H1 (cell line): ENCODE data around the gene KRT8. TPM values are rescaled to one million over a fixed set of nuclear protein-coding genes. Genes with fewer than 3 reads are reported as not detected.

ENCODE experiments used
- CTCF ChIA-PET: fragments of 300-600 bp; sonication (Branson Sonifier 250); formaldehyde crosslinking; loops from one replicate; lab custom pipeline; 2021; ENCODE audit not compliant: partially characterized antibody; lab: Charles Lee
- POLR2A ChIA-PET: fragments of 300-600 bp; sonication (Branson Sonifier 250); formaldehyde crosslinking; loops from one replicate; lab custom pipeline; 2021; ENCODE audit warnings: inconsistent platforms; ENCODE audit not compliant: partially characterized antibody; lab: Charles Lee
- DNase-seq, 2 experiments: peaks; one replicate each; pipeline versions ENCODE4 v3.0.0 to v3.0.0-alpha.2; 2010 to 2022; ENCODE audit warnings: low spot score in 2 of 2, low read depth in 1 of 2, mixed read lengths in 1 of 2
- FAIRE-seq: peaks from 2 replicates; lab custom pipeline; 2011; peaks lifted over from hg19 to GRCh38; lab: Jason Lieb, UNC
- H2AFZ ChIP-seq: 2 replicates; pipeline ENCODE4 v1.8.1; 2012; ENCODE audit warnings: low read length, inconsistent platforms
- H2AK5ac ChIP-seq: 2 replicates; pipeline ENCODE4 v1.6.1; 2013; ENCODE audit warnings: low read depth, low read length
- H2BK120ac ChIP-seq: replicated peaks from 2 replicates; pipeline ENCODE3; 2013; ENCODE audit warnings: low read depth, low read length, inconsistent platforms
- H2BK12ac ChIP-seq: 2 replicates; pipeline ENCODE4 v1.6.1; 2013; ENCODE audit warnings: low read depth, low read length
- H2BK15ac ChIP-seq: 2 replicates; pipeline ENCODE4 v1.6.1; 2013; ENCODE audit warnings: low read length
- H2BK20ac ChIP-seq: 2 replicates; pipeline ENCODE4 v1.6.1; 2013; ENCODE audit warnings: low read length
- H2BK5ac ChIP-seq: 2 replicates; pipeline ENCODE4 v1.6.1; 2013; ENCODE audit warnings: low read depth, low read length
- H3K14ac ChIP-seq: 2 replicates; pipeline ENCODE4 v1.6.1; 2013; ENCODE audit warnings: inconsistent platforms; ENCODE audit not compliant: insufficient read length
- H3K18ac ChIP-seq: 2 replicates; pipeline ENCODE4 v1.6.1; 2013; ENCODE audit warnings: low read length; ENCODE audit errors: extremely low read depth
- H3K23ac ChIP-seq: 2 replicates; pipeline ENCODE4 v1.6.1; 2013; ENCODE audit warnings: inconsistent platforms; ENCODE audit not compliant: insufficient read length
- H3K23me2 ChIP-seq: 2 replicates; pipeline ENCODE4 v1.6.1; 2013; ENCODE audit warnings: low read depth, low read length
- H3K27ac ChIP-seq: 2 replicates; pipeline ENCODE4 v1.6.1; 2011; ENCODE audit warnings: low read depth, low read length, inconsistent platforms
- H3K27me3 ChIP-seq, 4 experiments: replicated peaks in 1 of 4; 1 replicate in 1 of 4; 2 replicates in 3 of 4; pipeline versions ENCODE4 v1.6.1 to v1.8.1; 2011 to 2013; ENCODE audit warnings: low read length in 3 of 4, mild to moderate bottlenecking in 3 of 4, inconsistent platforms in 2 of 4, mixed read lengths in 2 of 4, moderate library complexity in 1 of 4; ENCODE audit not compliant: control insufficient read depth in 3 of 4, insufficient read depth in 3 of 4; ENCODE audit errors: extremely low read depth in 1 of 4
- H3K36me3 ChIP-seq, 4 experiments: 2 replicates each; pipeline versions ENCODE4 v1.6.1 to v1.8.1; 2011 to 2013; ENCODE audit warnings: mild to moderate bottlenecking in 4 of 4, low read length in 3 of 4, moderate library complexity in 2 of 4, control low read depth in 1 of 4, inconsistent platforms in 1 of 4; ENCODE audit not compliant: insufficient read depth in 4 of 4, control insufficient read depth in 2 of 4
- H3K4ac ChIP-seq: replicated peaks from 2 replicates; pipeline ENCODE3; 2013; ENCODE audit warnings: low read length, low read depth, mixed read lengths, inconsistent platforms; ENCODE audit not compliant: insufficient read length
- H3K4me1 ChIP-seq, 4 experiments: replicated peaks in 1 of 4; 1 replicate in 1 of 4; 2 replicates in 3 of 4; pipeline versions ENCODE4 v1.6.1 to v1.8.1; 2011 to 2013; ENCODE audit warnings: low read length in 3 of 4, inconsistent platforms in 2 of 4, mixed read lengths in 1 of 4; ENCODE audit not compliant: insufficient read depth in 4 of 4, control insufficient read depth in 3 of 4
- H3K4me2 ChIP-seq, 2 experiments: 2 replicates each; pipeline versions ENCODE4 v1.6.1 to v1.8.1; 2011 to 2013; ENCODE audit warnings: low read depth in 2 of 2, low read length in 2 of 2, control low read depth in 1 of 2, inconsistent platforms in 1 of 2, mild to moderate bottlenecking in 1 of 2; ENCODE audit not compliant: insufficient read depth in 1 of 2
- H3K4me3 ChIP-seq, 4 experiments: fragments of 200-600, 300-600 bp in 1 of 4; sonication (generic), shearing (Covaris generic), sonication (Bioruptor Twin) in 1 of 4; 2 replicates each; pipeline versions ENCODE4 v1.5.1 to v1.8.1; 2011 to 2016; ENCODE audit warnings: low read length in 4 of 4, low read depth in 3 of 4, control low read depth in 2 of 4, inconsistent platforms in 2 of 4, mild to moderate bottlenecking in 2 of 4, mixed read lengths in 1 of 4, moderate library complexity in 1 of 4; ENCODE audit not compliant: insufficient read depth in 2 of 4; ENCODE audit errors: extremely low read depth in 1 of 4
- H3K56ac ChIP-seq: replicated peaks from 2 replicates; pipeline ENCODE3; 2013; ENCODE audit warnings: low read depth, mild to moderate bottlenecking, mixed read lengths, low read length, inconsistent platforms; ENCODE audit not compliant: insufficient read length
- H3K79me1 ChIP-seq: 2 replicates; pipeline ENCODE4 v1.6.1; 2013; ENCODE audit warnings: low read depth, low read length, control low read depth
- H3K79me2 ChIP-seq, 2 experiments: 2 replicates each; pipeline versions ENCODE4 v1.6.1 to v1.8.1; 2012 to 2013; ENCODE audit warnings: low read length in 2 of 2, mild to moderate bottlenecking in 2 of 2, inconsistent platforms in 1 of 2; ENCODE audit not compliant: insufficient read depth in 2 of 2, control insufficient read depth in 1 of 2
- H3K9ac ChIP-seq, 4 experiments: replicated peaks in 1 of 4; 1 replicate in 1 of 4; 2 replicates in 3 of 4; pipeline versions ENCODE4 v1.6.1 to v1.8.1; 2011 to 2013; ENCODE audit warnings: low read depth in 3 of 4, low read length in 3 of 4, control low read depth in 2 of 4, mild to moderate bottlenecking in 2 of 4, moderate library complexity in 2 of 4, inconsistent platforms in 1 of 4; ENCODE audit errors: extremely low read depth in 1 of 4
- H3K9me3 ChIP-seq, 2 experiments: 2 replicates each; pipeline versions ENCODE4 v1.6.1 to v1.8.1; 2012 to 2013; ENCODE audit warnings: mild to moderate bottlenecking in 2 of 2, moderate library complexity in 2 of 2, control low read depth in 1 of 2, inconsistent platforms in 1 of 2, low read depth in 1 of 2, low read length in 1 of 2, mixed read lengths in 1 of 2; ENCODE audit not compliant: insufficient read depth in 2 of 2
- H4K20me1 ChIP-seq, 2 experiments: replicated peaks in 1 of 2; 2 replicates each; pipeline versions ENCODE3 to v1.8.1; 2011 to 2013; ENCODE audit warnings: inconsistent platforms in 2 of 2, low read length in 2 of 2, mild to moderate bottlenecking in 1 of 2; ENCODE audit not compliant: insufficient read depth in 2 of 2, control insufficient read depth in 1 of 2
- H4K5ac ChIP-seq: 2 replicates; pipeline ENCODE4 v1.6.1; 2013; ENCODE audit warnings: low read length, low read depth, mixed read lengths, inconsistent platforms; ENCODE audit not compliant: insufficient read length
- H4K8ac ChIP-seq: 2 replicates; pipeline ENCODE4 v1.8.0; 2013; ENCODE audit warnings: mild to moderate bottlenecking, moderate library complexity, low read length, inconsistent platforms; ENCODE audit not compliant: insufficient read depth; ENCODE audit errors: extremely low read depth
- H4K91ac ChIP-seq: replicated peaks from 2 replicates; pipeline ENCODE3; 2013; ENCODE audit warnings: low read length, mixed read lengths, inconsistent platforms; ENCODE audit not compliant: insufficient read length
- BACH1 ChIP-seq: IDR thresholded peaks from 2 replicates; pipeline ENCODE4 v1.6.1; 2012; ENCODE audit warnings: low read length, improper control_type of control experiment
- CBX5 ChIP-seq: fragments of 300-800, 300-1000 bp; sonication (generic); IDR thresholded peaks from 2 replicates; pipeline ENCODE4 v1.7.1; 2016; ENCODE audit warnings: antibody characterized with exemption, low read length, low read depth
- CEBPB ChIP-seq: IDR thresholded peaks from 2 replicates; pipeline ENCODE4 v1.6.1; 2012; ENCODE audit warnings: low read depth, low read length
- FOSL1 ChIP-seq: IDR thresholded peaks from 2 replicates; pipeline ENCODE4 v1.6.1; 2011; ENCODE audit warnings: mild to moderate bottlenecking, low read depth, low read length, moderate library complexity; ENCODE audit not compliant: insufficient read depth
- JUN ChIP-seq: IDR thresholded peaks from 2 replicates; pipeline ENCODE4 v1.6.1; 2011; ENCODE audit warnings: low read depth, mild to moderate bottlenecking, improper control_type of control experiment, low read length
- POLR2A ChIP-seq, 2 experiments: IDR thresholded peaks; 1 replicate in 1 of 2; 2 replicates in 1 of 2; pipeline ENCODE4 v1.6.1; 2011; ENCODE audit warnings: low read depth in 2 of 2, low read length in 2 of 2, mild to moderate bottlenecking in 2 of 2; ENCODE audit errors: control extremely low read depth in 1 of 2
- POLR2AphosphoS5 ChIP-seq: IDR thresholded peaks from 2 replicates; pipeline ENCODE4 v1.6.1; 2011; ENCODE audit warnings: low read depth, low read length
- RFX5 ChIP-seq: IDR thresholded peaks from 2 replicates; pipeline ENCODE4 v1.6.1; 2011; ENCODE audit warnings: low read depth, low read length, improper control_type of control experiment, borderline replicate concordance
- SIN3A ChIP-seq, 2 experiments: IDR thresholded peaks in 1 of 2; conservative IDR thresholded peaks in 1 of 2; 2 replicates each; pipeline ENCODE4 v1.6.1; 2011 to 2012; ENCODE audit warnings: low read length in 2 of 2, improper control_type of control experiment in 1 of 2, low read depth in 1 of 2, mild to moderate bottlenecking in 1 of 2
- SIRT6 ChIP-seq: IDR thresholded peaks from one replicate; pipeline ENCODE4 v1.7.1; 2012; ENCODE audit warnings: low read length, inconsistent platforms
- SIX5 ChIP-seq: IDR thresholded peaks from 2 replicates; pipeline ENCODE4 v1.6.1; 2011; ENCODE audit warnings: mild to moderate bottlenecking, low read depth, low read length
- TBP ChIP-seq: IDR thresholded peaks from 2 replicates; pipeline ENCODE4 v1.6.1; 2011; ENCODE audit warnings: low read depth, low read length, improper control_type of control experiment
- TCF12 ChIP-seq: IDR thresholded peaks from 2 replicates; pipeline ENCODE4 v1.6.1; 2011; ENCODE audit warnings: low read depth, mild to moderate bottlenecking, low read length
- ZNF274 ChIP-seq: IDR thresholded peaks from 2 replicates; pipeline ENCODE4 v1.7.0; 2012; ENCODE audit warnings: low read length, borderline replicate concordance; ENCODE audit errors: extremely low read depth
- WGBS, 2 experiments: shearing (Covaris generic) in 1 of 2; methylation state at CpG; one replicate each; pipeline versions ENCODE4 v1.1.6 to v1.1.7; 2013 to 2015; ENCODE audit warnings: low lambda C conversion rate in 2 of 2, mixed read lengths in 2 of 2, inconsistent platforms in 1 of 2, low coverage in 1 of 2, missing lambda C conversion rate in 1 of 2; ENCODE audit not compliant: insufficient replicate concordance in 2 of 2, insufficient coverage in 1 of 2, insufficient read length in 1 of 2; ENCODE audit errors: extremely low coverage in 1 of 2, missing lambda C conversion rate in 1 of 2; 5-methylcytosine and 5-hydroxymethylcytosine counted together
- polyA plus RNA-seq, 7 experiments: library from polyadenylated mRNA; depleted of rRNA in 3 of 7; stranded (reverse) in 5 of 7; unstranded in 2 of 7; fragments of >200 nt in 5 of 7; fragments of 200-250 nt in 2 of 7; gene quantifications; 1 replicate in 5 of 7; 2 replicates in 1 of 7; 4 replicates in 1 of 7; pipeline versions ENCODE4 v1.2.1 to v1.2.3, GENCODE V29; 2011 to 2013; ENCODE audit warnings: missing spikeins in 2 of 7, mixed read lengths in 2 of 7
- total RNA-seq: library from RNA; stranded (reverse); fragmentation: NEBNext Ultra II Directional; extraction: Animal tissue kit (Norgen Biotek cat#: 25700); gene quantifications from 2 replicates; pipeline ENCODE4 v1.2.1, GENCODE V29; 2021

The KRT8 gene
- total and polyA plus RNA-seq, 2 of the 8 experiments (the other 6 are each of a cell fraction or from before 2014, with no cell fraction given): 280 to 290 TPM

DNA sequence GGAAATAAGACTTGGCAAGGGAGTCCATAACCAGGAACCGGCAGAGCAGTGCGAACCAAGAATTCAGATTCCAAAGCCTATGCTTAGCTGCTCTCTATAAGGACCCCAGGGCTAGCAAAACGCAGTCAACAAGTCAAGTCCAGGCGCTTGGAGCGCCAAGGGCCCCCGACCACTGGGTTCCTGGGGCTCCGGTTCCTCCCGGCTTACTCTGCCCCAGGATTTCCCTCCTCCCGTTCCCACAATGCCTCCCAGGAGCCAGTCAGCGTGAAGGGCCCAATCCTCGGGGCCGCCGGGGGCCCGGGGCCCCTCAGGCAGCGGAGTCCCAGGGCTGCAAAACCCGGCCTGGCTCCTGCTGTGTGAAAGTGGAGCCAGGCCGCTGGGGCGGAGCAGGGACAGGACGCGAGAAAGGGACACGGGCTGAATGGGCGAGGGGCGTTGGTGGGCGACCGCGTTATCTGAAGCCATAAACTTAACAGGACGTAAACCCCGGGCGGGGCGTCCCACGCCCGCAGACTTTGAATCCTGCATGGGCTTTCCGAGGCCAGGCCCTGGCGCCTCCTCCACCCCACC lies 1.5 kb downstream of the KRT8 start:
- H2AFZ ChIP-seq: no peak overlapping the region
- no peak overlapping the region for H2BK15ac ChIP-seq
- H3K4me2 ChIP-seq: peak overlapping the region; percentile 65 to 92
- no peaks in the 10 kb centered on the region; a peak in 1 of 7 replicates for H3K27me3 ChIP-seq
- H4K8ac ChIP-seq: no peak overlapping the region
- no peaks in the 10 kb centered on the region for H3K9me3 ChIP-seq
- DNase-seq: peak; percentile 61 to 91
- peak overlapping the region; percentile 75; the same call in 1 of the 2 replicates for H2BK5ac ChIP-seq
- peak overlapping the region; percentile 67 for H4K5ac ChIP-seq
- peaks cover 9 to 18% of the 10 kb centered on the region in 2 experiments for H4K20me1 ChIP-seq
- H2AK5ac ChIP-seq: no peak overlapping the region
- ChIA-PET CTCF (interaction anchor here (1.9 to 36.8 kb wide), 6 partner anchors 15 to 84 kb away, joined by 8 to 1250 read pairs (median 256); partner anchors contain the start of gene KRT18), POLR2A (interaction anchor here (0.6 to 17.4 kb wide), 21 partner anchors 8 to 416 kb away, joined by 3 to 297 read pairs (median 6); partner anchors contain the start of genes EIF4B and KRT18)
- peaks cover 11% of the 10 kb centered on the region for H3K79me1 ChIP-seq
- H3K27ac ChIP-seq: no peak overlapping the region
- H3K36me3 ChIP-seq: peaks cover 11 to 34% (median 29%) of the 10 kb centered on the region in 4 experiments
- peak overlapping the region in 3 of 4 experiments; percentile 20 to 72 (median 41); a peak in 4 of 7 replicates for H3K9ac ChIP-seq
- peak overlapping the region; percentile 56 for H3K56ac ChIP-seq
- H3K79me2 ChIP-seq: peaks cover 0 to 21% of the 10 kb centered on the region in 2 experiments; a peak in 2 of 4 replicates
- H3K4me1 ChIP-seq: peaks cover 14 to 21% (median 15%) of the 10 kb centered on the region in 4 experiments
- no peak for FAIRE-seq
- no peak overlapping the region for H2BK120ac ChIP-seq
- H3K23me2 ChIP-seq: no peaks in the 10 kb centered on the region; the same call in 1 of the 2 replicates
- H2BK20ac ChIP-seq: no peak overlapping the region
- H3K4ac ChIP-seq: no peak overlapping the region
- H4K91ac ChIP-seq: no peak overlapping the region
- no peak overlapping the region for H3K14ac ChIP-seq
- 3% methylated on average over 26 of the region's 34 CpGs; no CpG with 5 or more reads in 1 of the 2 experiments for WGBS, 2 experiments
- no peak overlapping the region for H3K23ac ChIP-seq
- peak overlapping the region; percentile 90; the same call in 1 of the 2 replicates for H3K18ac ChIP-seq
- H3K4me3 ChIP-seq: peak overlapping the region; percentile 59 to 100 (median 76)
- H2BK12ac ChIP-seq: no peak overlapping the region
- TF ChIP-seq TBP (no peak), SIX5 (no peak), CBX5 (no peak), CEBPB (no peak), SIRT6 (no peak), RFX5 (peak; percentile 53), TCF12 (no peak), FOSL1 (0 out of 2 replicates have a peak, but pooled peaks have one; percentile 5), POLR2AphosphoS5 (no peak), SIN3A (conservative IDR thresholded peaks at IDR 0.05 in 1 of 2, IDR thresholded peaks at IDR 0.05 in 1 of 2; ENCODE audit: low read depth in 1 of 2, low read length in 2 of 2) (peak; percentile 56 to 78; a peak in 3 of 4 replicates), ZNF274 (no peak), BACH1 (peak; percentile 54; the same call in 1 of the 2 replicates), POLR2A (IDR thresholded peaks at IDR 0.05; ENCODE audit: control extremely low read depth in 1 of 2, low read depth in 2 of 2, low read length in 2 of 2) (no peak; a peak in 1 of 3 replicates), JUN (no peak)
